ENCODE measurements around the gene SMO. TPM values are rescaled to one million over a fixed set of nuclear protein-coding genes. Genes with fewer than 3 reads are reported as not detected.
"Not testable (repeated sequence)": the region's sequence is repeated elsewhere in the genome, so short reads cannot be mapped to it uniquely, and the experiment has no call there.

SMO gene
- total RNA-seq, 1 donor from 2014 or later: 8.6 TPM

DNA sequence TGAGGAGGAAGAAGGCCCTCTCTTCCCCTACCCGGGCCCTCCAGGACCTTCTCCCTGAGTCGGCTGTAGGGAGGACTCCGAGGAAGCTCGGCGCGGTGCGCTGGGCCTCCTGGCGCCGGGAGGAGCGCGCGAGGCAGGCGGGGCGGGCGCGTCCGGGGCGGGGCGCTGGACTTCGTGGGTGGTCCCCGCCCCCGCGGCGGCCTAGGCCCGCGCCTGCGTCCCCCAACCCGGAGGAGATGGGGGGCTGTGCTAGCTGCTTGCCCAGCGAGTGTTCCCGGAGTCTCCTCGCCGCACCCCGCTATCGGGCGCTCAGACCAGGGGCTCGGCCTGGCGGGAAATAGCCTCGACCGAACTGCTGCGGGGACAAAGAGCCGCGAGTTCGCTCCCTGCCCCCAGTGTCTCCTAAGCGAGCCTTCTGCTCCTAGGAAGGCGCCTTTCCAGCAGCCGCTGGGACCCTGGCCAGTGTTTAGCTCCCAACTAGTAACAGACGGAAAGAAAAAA, 19.2 kb upstream of the SMO start:
- FAIRE-seq (no peak), DNase-seq (ENCODE audit: low spot score in 2 of 2) (peak in 1 of 2 donors; percentile 60)

DNA sequence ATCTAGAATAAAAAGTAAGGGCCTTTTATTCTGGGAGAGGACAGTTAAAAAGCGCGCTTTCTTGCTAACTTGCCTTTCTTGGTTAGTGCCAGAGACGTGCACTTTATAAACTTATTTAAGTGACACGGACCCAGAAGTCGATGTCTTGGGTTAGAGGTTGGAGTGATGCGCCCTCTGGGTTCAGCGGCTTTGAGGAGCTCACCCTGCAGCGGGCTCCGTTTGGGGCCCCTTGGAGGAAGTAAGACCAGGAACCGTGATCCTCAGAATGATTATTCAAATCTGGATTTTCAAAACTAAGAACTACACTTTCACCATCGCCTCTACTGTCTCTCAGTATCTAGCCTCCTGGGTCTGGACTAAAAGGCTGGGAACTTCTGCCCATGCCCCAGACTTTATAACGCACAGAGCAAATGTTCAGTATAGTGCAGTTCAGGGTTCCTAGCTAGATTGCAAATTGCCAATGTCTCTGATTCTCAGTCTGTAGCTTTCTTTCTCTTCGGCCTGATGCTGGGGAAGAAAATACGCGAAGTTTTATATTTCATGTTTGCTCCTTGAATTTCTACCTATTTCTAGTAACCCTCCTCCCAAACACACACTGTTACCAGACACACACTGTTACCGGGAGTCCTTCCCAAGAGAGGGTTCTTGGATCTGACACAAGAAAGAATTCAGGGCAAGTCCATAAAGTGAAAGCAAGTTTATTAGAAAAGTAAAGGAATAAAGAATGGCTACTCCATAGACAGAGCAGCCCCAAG, 18.6 kb upstream of the SMO start:
- no peak for DNase-seq (ENCODE audit: low spot score in 2 of 2)
- FAIRE-seq: no peak

DNA sequence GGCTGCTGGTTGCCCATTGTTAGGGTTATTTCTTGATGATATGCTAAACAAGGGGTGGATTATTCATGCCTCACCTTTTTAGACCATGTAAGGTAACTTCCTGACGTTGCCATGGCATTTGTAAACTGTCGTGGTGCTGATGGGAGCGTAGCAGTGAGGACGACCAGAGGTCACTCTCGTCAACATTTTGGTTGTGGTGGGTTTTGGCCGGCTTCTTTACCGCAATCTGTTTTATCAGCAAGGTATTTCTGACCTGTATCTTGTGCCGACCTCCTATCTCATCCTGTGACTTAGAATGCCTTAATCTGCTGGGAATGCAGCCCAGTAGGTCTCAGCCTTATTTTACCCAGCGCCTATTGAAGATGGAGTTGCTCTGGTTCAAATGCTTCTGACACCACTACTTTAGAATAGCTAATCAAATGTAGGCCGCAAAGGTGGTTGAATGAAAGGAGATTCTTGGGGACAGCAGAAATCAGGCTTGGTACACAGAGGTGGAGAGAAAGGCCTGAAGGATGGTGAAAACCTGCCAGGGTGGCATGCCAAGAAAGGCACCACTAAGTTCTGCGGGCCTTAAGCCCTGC, 17.9 kb upstream of the SMO start:
- no peak for FAIRE-seq
- DNase-seq (ENCODE audit: low spot score in 2 of 2): no peak

DNA sequence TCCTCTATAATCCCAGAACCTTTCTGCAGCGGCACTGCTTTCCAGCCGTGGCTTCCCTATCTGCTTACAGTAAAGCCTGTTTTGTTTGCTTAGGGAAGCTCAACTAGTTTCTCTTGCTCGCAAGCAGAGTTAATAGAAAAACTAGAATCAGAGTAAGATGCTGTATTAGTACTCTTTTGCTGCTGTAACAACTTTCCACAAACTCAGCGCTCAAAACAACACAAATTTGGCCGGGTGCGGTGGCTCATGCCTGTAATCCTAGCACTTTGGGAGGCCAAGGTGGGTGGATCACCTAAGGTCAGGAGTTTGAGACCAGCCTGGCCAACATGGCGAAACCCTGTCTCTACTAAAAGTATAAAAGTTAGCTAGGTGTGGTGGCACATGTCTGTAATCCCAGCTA, 14.6 kb upstream of the SMO start:
- DNase-seq (ENCODE audit: low spot score in 2 of 2); FAIRE-seq: not testable (repeated sequence)

DNA sequence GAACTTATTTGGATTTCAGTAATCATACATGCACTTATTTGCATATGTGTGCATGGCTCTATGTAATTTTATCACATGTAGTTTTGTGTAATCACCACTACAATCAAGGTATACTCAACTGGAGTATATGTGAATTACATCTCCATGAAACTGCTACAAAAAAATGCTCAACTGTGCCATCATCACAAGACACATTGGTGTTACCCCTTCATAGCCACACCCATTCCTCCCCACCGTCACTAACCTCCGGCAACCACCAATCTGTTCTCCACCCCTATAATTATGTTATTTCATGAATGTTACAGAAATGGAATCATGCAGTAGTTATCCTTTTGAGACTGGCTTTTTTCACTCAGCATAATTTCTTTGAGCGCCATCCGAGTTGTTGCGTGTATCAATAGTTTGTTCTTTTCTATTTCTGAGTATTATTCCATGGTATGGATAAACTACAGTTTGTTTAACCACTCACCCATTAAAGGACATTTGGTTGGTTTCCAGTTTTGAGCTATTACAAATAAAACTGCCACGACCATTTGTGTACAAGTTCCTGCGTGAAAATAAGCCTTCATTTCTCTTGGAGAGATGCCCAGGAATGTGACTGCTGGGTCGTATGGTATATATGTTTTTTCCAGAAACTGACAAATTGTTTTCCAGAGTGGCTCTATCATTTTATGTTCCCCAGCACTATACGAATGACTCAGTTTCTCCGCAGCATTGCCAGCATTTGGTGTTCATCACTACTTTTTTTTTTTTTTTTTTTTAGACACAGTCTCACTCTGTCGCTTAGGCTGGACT, 11.3 kb upstream of the SMO start:
- FAIRE-seq (no peak), DNase-seq (ENCODE audit: low spot score in 2 of 2) (no peak)

DNA sequence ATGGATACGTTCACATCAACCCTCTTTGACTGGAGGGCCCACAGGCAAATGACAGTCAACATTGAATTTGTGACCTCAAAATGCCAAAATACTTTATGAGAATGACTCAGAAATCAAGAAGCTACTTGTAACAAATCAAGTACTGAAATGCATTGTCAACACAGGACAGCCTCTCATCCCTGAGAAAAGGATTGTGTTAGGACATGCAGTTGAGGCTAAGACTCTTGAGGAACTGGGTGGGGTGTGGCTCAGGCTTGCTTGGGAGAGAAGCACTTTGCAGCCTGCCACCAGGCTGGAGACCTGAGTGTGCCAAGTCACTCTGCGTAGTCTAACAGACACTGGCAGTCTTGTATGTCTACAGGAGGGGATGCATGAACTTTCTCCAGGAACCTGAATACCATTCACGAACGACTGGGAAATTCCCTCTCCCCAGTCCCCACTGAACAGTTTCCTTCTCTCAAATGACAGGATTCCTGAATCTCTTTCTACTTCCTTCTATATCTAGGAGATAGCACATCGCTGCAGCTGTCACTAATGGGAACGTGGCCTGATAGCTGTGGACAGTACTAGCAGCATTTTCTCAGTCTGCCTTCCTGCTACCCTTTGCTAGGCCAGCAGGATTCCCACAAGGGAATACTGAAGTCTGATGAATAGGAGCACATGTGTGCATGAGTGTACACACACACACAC, 3.3 kb upstream of the SMO start:
- no peak for FAIRE-seq
- DNase-seq (ENCODE audit: low spot score in 2 of 2): no peak

DNA sequence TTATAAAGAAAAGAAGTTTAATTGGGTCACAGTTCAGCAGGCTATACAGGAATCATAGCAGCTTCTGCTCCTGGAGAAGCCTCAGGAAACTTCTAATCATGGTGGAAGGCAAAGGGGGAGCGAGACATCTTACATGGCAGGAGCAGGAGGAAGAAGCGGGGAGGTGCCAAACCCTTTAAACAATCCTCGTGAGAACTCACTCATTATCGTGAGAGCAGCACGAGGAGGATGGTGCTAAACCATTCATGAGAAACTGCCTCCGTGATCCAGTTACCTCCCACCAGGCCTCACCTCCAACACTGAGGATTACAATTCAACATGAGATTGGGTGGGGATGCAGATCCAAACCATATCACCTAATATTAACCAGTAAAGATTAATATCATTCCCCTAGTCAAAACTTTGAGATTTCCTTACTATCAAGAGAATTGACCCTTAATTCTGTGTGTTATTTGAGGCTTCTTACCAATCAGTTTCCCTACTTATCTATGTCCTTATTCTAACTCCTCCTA, 1.6 kb upstream of the SMO start:
- no peak for DNase-seq (ENCODE audit: low spot score in 2 of 2)

DNA sequence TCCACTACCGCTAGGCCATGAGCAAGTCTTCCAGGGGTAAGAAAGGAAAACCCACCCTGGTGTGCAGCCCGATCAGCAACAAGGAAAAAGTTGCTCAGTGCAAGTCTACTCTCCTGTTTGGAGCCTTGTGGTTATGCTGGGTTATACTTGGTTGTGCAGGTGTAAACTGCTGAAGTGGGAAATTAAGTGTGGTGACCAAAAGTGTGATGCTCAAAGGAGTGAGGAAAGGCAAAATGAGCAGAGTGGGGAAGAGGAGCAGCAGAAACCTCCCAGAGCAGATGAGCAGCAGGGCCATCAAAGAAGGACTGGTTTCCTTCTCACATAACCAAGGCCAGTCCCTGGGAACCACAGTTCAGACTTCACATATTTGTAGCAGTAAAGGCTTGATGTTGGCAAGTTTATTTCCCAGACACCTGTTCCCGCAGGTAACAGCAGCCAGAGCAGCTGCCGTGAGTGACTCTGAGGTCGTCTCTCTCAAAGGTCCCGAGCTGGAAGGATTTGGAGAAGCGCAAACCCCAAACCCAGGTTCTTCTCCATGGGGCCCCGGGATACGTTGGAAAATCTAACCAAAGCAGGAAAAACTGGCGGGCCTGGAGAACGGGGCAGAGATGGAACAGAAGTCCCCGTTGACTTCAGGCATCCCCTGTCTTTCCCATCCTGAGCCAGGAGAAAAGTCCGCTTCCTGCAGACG, 607 bp upstream of the SMO start:
- DNase-seq (ENCODE audit: low spot score in 2 of 2) (no peak), FAIRE-seq (no peak)

More for the DNA sequence above, 1.6 kb upstream of the SMO start:
- no peak for FAIRE-seq

DNA sequence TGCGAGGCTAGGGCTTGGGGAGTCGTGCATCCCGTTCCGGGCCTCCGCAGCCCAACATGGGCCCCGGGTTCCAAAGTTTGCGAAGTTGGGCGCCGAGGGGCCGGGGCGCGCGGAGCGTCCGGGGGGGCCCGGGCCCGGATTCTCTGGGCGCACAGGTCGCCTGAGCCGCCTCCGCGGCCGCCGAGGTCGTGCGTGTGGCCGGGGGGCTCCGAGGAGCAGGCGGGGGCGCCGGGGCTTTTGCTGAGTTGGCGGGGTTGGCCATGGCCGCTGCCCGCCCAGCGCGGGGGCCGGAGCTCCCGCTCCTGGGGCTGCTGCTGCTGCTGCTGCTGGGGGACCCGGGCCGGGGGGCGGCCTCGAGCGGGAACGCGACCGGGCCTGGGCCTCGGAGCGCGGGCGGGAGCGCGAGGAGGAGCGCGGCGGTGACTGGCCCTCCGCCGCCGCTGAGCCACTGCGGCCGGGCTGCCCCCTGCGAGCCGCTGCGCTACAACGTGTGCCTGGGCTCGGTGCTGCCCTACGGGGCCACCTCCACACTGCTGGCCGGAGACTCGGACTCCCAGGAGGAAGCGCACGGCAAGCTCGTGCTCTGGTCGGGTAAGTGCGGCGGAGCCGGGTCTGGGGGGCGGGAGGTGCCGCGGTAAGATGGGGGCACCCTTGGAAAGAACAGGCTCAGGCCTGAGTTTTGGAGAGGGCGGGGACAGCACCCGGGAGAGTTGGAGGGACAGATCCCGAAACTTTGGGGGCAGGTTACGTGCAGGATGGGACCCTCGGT, 643 bp downstream of the SMO start:
- peak in 1 of 2 donors; percentile 44 for DNase-seq (ENCODE audit: low spot score in 2 of 2)
- FAIRE-seq: no peak

DNA sequence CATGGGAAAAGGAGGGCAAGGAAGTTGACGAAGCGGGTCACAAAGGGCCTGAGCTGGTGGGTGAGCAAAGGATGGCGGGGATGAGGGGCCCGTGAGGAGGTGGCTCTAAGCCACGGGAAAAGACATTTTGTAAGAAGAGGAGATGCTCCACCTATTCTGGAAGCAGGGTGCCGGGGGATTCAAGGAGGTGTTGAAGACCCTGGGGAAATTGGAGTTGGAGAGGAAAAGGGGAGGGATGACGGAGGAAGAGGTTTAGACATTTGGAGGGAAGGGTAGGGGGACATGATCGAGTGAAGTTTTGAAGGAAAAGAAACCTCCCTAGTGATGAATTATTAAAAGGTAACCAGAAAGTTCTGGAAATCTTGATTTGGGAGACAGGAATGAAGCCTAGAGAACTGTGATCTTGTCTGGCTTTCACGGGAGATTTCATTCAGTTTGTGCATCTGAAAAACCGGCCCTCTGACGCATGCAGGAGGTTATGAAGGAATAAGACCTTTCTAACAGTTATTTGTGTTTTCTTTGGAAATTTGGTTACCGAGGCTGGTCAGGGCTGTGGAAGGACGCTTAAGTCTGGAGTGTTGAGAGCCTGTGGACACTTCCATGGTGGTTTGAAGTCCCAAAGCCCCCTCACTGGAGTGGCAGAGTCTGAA, 1.4 kb downstream of the SMO start:
- no peak for DNase-seq (ENCODE audit: low spot score in 2 of 2)
- FAIRE-seq: no peak

DNA sequence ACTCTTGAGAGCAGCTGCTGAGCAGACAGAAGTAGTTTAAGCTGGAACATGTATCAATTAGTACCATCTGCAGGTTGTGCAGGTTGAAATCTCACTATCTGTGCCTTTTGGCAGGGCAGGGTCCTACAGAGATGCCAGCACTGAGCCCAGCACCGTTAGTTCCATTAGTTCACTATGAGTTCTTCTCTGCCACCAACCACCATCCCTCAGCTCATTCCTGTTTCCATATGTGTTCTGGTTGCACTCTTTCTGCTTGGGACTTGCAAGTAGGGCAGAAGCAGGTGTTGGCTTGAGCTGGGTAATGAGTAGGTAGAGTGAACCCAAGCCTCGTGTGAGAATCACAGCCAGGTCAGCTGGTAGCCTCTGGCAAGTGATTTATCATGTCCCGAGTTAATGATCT, 2.8 kb downstream of the SMO start:
- FAIRE-seq (no peak), DNase-seq (ENCODE audit: low spot score in 2 of 2) (no peak)

DNA sequence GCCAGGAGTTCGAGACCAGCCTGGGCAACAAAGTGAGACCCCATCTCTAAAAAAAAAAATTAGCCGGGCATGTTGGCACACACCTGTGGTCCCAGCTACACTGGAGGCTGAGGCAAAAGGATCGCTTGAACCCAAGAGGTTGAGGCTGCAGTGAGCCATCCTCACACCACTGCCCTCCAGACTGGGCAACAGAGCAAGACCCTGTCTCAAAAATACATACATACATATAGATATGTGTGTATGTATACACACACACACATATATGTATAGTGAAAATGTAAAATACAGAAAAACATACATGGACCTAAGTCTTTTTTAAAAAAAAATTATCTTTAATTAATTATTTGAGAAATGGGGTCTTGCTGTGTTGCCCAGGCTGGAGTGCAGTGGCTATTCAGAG, 5.5 kb downstream of the SMO start:
- FAIRE-seq (no peak), DNase-seq (ENCODE audit: low spot score in 2 of 2) (no peak)

DNA sequence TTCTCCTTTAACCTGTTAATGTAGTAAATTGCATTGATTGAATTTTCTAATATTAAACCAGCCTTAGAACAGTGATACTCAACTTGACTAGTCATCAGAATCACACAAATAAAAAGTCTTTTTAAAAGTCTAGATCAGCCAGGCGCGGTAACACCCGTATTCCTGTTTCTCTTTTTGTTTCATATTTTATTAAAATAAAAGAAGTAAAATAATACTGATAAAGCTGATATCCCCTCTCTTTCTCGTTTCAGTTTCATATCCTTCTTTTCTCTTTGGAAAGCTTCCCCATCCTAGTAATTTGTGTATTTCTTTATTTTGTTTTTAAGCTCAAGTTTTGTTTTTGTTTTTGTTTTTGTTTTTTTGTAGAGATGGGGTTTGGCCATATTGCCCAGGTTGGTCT, 9.3 kb downstream of the SMO start:
- DNase-seq (ENCODE audit: low spot score in 2 of 2) (no peak), FAIRE-seq (no peak)

DNA sequence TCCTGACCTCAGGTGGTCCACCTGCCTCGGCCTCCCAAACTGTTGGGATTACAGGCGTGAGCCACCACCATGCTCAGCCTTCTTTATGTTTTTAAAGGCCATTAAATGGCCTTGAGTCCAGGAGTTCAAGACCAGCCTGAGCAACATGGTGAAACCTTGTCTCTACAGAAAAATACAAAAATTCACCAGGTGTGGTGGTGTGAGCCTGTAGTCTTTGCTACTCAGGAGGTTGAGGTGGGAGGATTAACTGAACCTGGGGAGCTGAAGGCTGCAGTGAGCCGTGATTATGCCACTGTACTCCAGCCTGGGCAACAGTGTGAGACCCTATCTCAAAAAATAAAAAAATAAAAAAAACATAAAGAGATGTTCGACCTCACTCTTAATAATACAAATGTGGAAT, 11.0 kb downstream of the SMO start:
- FAIRE-seq (no peak), DNase-seq (ENCODE audit: low spot score in 2 of 2) (no peak)

DNA sequence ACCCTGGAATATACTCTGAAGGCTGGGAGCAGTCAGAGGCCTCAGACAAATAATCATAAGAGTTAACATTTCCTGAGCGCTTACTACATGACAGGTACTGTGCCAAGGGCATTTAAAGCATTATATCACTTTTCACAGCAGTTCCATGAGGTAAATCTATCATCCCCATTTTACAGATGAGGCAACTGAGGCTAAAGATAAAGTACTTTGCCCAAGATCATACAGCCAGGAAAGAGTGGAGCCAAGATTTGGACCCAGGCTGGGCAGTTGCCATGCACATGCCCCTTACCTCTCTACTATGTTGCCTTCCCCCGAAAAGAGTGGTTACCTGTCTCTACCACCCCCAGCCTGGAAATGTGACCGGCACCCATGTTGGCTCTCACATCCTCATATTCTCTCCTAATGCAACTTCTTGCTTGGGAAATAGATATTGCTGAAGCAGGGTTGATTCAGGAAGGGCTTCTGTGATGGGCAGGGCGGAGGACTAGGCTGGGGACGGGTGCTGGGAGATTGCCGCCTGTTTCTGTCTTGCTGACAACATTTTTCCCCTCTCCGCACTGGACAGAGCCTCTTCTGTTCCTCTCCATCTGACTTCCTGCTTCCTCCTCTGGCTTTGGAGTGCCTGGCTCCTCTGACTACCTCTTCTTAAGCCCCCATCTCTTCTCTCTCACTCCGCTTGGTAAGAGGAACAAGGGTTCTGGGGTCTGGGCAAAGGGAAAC, 13.8 kb downstream of the SMO start:
- no peak for FAIRE-seq

DNA sequence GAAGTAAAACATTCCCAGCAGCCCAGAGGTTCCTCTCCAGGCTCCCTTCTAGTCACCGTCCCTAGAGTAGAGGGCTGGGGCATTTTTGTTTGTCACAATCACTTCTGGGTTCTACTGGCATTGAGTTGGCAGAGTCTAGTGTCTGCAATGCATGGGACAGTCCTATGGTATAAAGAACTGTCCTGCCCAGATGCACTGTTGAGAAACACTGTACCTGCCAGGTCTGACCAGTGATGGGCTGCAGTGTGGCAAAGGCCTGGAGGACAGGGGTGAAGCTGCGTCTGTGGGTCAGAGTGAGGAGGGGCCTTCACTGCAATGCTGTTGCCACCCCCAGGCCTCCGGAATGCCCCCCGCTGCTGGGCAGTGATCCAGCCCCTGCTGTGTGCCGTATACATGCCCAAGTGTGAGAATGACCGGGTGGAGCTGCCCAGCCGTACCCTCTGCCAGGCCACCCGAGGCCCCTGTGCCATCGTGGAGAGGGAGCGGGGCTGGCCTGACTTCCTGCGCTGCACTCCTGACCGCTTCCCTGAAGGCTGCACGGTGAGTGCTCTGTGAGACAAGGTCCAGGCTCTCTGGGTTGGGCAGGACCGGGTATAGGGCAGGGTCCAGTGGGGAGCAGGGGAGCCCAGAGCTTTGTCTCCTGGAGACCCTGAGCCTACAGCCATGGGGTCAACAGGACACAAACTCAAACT, 14.8 kb downstream of the SMO start:
- no peak for DNase-seq (ENCODE audit: low spot score in 2 of 2)
- FAIRE-seq: no peak

More for the DNA sequence above, 13.8 kb downstream of the SMO start:
- no peak for DNase-seq (ENCODE audit: low spot score in 2 of 2)

DNA sequence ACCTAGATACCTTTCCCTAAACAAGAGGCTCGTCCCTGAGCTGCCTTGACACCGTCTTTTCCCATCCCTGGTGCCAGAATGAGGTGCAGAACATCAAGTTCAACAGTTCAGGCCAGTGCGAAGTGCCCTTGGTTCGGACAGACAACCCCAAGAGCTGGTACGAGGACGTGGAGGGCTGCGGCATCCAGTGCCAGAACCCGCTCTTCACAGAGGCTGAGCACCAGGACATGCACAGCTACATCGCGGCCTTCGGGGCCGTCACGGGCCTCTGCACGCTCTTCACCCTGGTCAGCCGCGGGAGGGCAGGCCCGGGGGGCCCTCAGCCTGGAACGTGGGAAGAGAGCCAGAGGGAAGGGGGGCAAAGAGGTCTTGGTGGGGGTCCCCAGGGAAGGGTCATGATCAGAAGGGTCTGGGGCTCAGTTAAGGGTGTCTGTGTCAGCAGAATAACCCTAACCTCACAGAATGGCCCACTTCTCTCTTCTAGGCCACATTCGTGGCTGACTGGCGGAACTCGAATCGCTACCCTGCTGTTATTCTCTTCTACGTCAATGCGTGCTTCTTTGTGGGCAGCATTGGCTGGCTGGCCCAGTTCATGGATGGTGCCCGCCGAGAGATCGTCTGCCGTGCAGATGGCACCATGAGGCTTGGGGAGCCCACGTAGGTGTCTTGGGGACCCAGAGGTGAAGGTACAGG, 16.8 kb downstream of the SMO start:
- DNase-seq (ENCODE audit: low spot score in 2 of 2) (no peak), FAIRE-seq (no peak)

Measured in frontal cortex (tissue), 4 donors.